Measurements from ENCODE around the gene EID1. TPM values are rescaled to one million over a fixed set of nuclear protein-coding genes. Genes with fewer than 3 reads are reported as not detected.
"Not testable (repeated sequence)": the region's sequence is repeated elsewhere in the genome, so short reads cannot be mapped to it uniquely, and the experiment has no call there.

EID1 gene
- total RNA-seq, 1 donor from 2014 or later: 132 TPM

GRCh38 chr15:48909313-48909712 is 31.4 kb downstream of the EID1 start:
- not testable (repeated sequence) for DNase-seq (ENCODE audit: low read depth in 2 of 2)

GRCh38 chr15:48910554-48910953 is 32.6 kb downstream of the EID1 start:
- not testable (repeated sequence) for DNase-seq (ENCODE audit: low read depth in 2 of 2)

- DNase-seq (ENCODE audit: low read depth in 2 of 2): peak; percentile 3 to 9
These were observed 35.2 kb downstream of the EID1 start for GRCh38 chr15:48913141-48913540.

GRCh38 chr15:48914717-48915116 is 36.8 kb downstream of the EID1 start:
- no peak for DNase-seq (ENCODE audit: low read depth in 2 of 2)

- no peak for DNase-seq (ENCODE audit: low read depth in 2 of 2)
These were observed 37.9 kb downstream of the EID1 start for GRCh38 chr15:48915861-48916260.

- DNase-seq (ENCODE audit: low read depth in 2 of 2): no peak
These were observed 38.8 kb downstream of the EID1 start for GRCh38 chr15:48916721-48917120.

GRCh38 chr15:48922046-48922445 is 44.1 kb downstream of the EID1 start:
- DNase-seq (ENCODE audit: low read depth in 2 of 2): no peak

GRCh38 chr15:48924528-48925393 is 46.8 kb downstream of the EID1 start:
- DNase-seq (ENCODE audit: low read depth in 2 of 2): no peak

- DNase-seq (ENCODE audit: low read depth in 2 of 2): peak; percentile 90 to 91
These were observed 47.8 kb downstream of the EID1 start for GRCh38 chr15:48925714-48926223.

GRCh38 chr15:48928877-48929538 is 51.1 kb downstream of the EID1 start:
- no peak for DNase-seq (ENCODE audit: low read depth in 2 of 2)

- DNase-seq (ENCODE audit: low read depth in 2 of 2): no peak
These were observed 51.7 kb downstream of the EID1 start for GRCh38 chr15:48929661-48930060.

Other genes with a start within 250 kb of the EID1 start
- 69.0 and 97.0 TPM in 2 replicates for gene FBN1, start 232.4 kb upstream of the EID1 start, total RNA-seq
- gene CEP152, start 67.1 kb upstream of the EID1 start, total RNA-seq: 0.79 and 4.4 TPM in 2 replicates
- under 0.01 and 0.22 TPM in 2 replicates for gene SHC4, start 85.8 kb downstream of the EID1 start, total RNA-seq
- gene SECISBP2L, start 168.3 kb downstream of the EID1 start, total RNA-seq: 22.0 and 26.4 TPM in 2 replicates

All from lung microvascular endothelial cell (primary cell).